Endothelial cell of umbilical vein (primary cell): ENCODE results near the gene FGFR3.

ENCODE experiments used
- CTCF ChIP-seq, 2 donors: IDR thresholded peaks; 1 replicate in 1 of 2; 2 replicates in 1 of 2; pipeline ENCODE4 v1.5.1; 2011; ENCODE audit warnings: low read length in 2 of 2, mild to moderate bottlenecking in 2 of 2, moderate library complexity in 2 of 2, control low read depth in 1 of 2, inconsistent platforms in 1 of 2, low read depth in 1 of 2; ENCODE audit not compliant: insufficient read depth in 1 of 2; ENCODE audit errors: extremely low read depth in 1 of 2
- EZH2 ChIP-seq: IDR thresholded peaks from 2 replicates; pipeline ENCODE4 v1.6.1; 2012; ENCODE audit warnings: borderline replicate concordance, low read depth, mild to moderate bottlenecking, moderate library complexity, low read length, inconsistent platforms; ENCODE audit not compliant: severe bottlenecking
- JUN ChIP-seq: IDR thresholded peaks from 2 replicates; pipeline ENCODE4 v1.6.1; 2011; ENCODE audit warnings: borderline replicate concordance, low read depth; ENCODE audit not compliant: insufficient read length, insufficient read depth
- MAX ChIP-seq: IDR thresholded peaks from 2 replicates; pipeline ENCODE4 v1.6.1; 2011; ENCODE audit not compliant: insufficient read depth, insufficient read length
- MYC ChIP-seq: IDR thresholded peaks from one replicate; pipeline ENCODE4 v1.6.1; 2011; ENCODE audit warnings: mild to moderate bottlenecking, low read depth, low read length
- POLR2A ChIP-seq: IDR thresholded peaks from 2 replicates; pipeline ENCODE4 v1.6.1; 2012; ENCODE audit warnings: low read depth, mild to moderate bottlenecking, control low read depth, low read length
- POLR2AphosphoS5 ChIP-seq: IDR thresholded peaks from 2 replicates; pipeline ENCODE4 v1.6.1; 2012; ENCODE audit warnings: low read depth, mild to moderate bottlenecking, control low read depth, low read length, moderate library complexity; ENCODE audit not compliant: insufficient read depth

DNA sequence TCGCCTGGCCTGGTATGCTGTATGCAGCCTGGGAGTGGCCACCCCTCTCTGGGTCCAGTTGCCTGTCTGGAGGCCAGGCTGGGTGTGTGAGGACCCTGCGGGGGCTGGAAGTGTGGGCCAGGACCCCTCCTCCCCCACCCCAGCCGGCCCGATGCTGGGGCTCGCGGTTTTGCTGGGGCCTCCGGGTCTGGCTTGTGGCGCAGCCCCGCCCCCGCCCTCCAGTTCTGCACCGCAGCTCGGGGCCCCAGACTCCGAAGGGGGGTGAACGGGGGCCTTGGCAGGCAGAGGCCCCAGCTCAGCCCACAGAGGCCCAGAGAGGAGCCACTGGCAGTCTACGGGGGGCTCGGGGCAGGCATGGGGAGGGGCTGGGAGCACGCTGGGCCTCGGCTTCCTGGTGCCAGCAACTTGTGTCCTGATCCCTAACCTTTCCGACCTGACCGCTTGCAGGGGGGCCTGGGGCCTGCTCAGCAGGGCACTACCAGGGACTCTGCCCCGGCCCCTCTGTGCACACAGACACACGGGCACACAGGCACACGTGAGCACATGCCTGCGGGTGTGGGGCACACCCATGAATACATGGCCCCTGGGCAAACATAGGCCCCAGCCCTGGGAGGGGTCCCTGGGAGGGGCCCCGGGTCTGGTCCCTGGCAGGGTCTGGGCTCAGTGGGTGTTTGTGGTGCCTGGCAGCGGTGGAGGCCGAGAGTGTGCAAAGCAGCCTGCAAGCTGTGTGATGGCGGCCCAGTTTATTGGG is 21.4 kb upstream of the FGFR3 start:
- TF ChIP-seq CTCF (IDR thresholded peaks at IDR 0.05; ENCODE audit: extremely low read depth in 1 of 2, insufficient read depth in 1 of 2, low read depth in 1 of 2, low read length in 2 of 2) (no peak), MAX (no peak), POLR2AphosphoS5 (no peak), EZH2 (no peak), POLR2A (no peak), MYC (no peak), JUN (no peak)
